GM12878 (cell line): ENCODE results near the gene RCC2. TPM values are rescaled to one million over a fixed set of nuclear protein-coding genes. Genes with fewer than 3 reads are reported as not detected.

Experiments
- ATF2 ChIP-seq: IDR thresholded peaks from 2 replicates; pipeline ENCODE4 v1.6.1; 2012; ENCODE audit warnings: low read length, inconsistent platforms
- ATF3 ChIP-seq: IDR thresholded peaks from 2 replicates; pipeline ENCODE4 v1.6.1; 2011; ENCODE audit warnings: low read depth, mild to moderate bottlenecking, low read length, moderate library complexity, borderline replicate concordance; ENCODE audit errors: extremely low read depth
- CEBPB ChIP-seq, 2 experiments: fragments of 150-350 bp in 1 of 2; IDR thresholded peaks; 2 replicates each; pipeline ENCODE4 v1.6.1; 2012 to 2014; ENCODE audit warnings: low read depth in 2 of 2, low read length in 2 of 2, borderline replicate concordance in 1 of 2, inconsistent platforms in 1 of 2
- E4F1 ChIP-seq: fragments of 450-650 bp; IDR thresholded peaks from 2 replicates; pipeline ENCODE4 v1.6.1; 2018; ENCODE audit warnings: borderline replicate concordance, mild to moderate bottlenecking; ENCODE audit not compliant: partially characterized antibody
- PAX5 ChIP-seq: IDR thresholded peaks from 2 replicates; pipeline ENCODE4 v1.6.1; 2011; ENCODE audit warnings: low read depth, low read length, borderline replicate concordance
- POU2F2 ChIP-seq: IDR thresholded peaks from 3 replicates; pipeline ENCODE4 v1.6.1; 2011; ENCODE audit warnings: low read depth, mild to moderate bottlenecking, low read length, borderline replicate concordance
- SREBF2 ChIP-seq: IDR thresholded peaks from 2 replicates; pipeline ENCODE4 v1.6.1; 2012; ENCODE audit warnings: mild to moderate bottlenecking, low read length
- ZBTB4 ChIP-seq: fragments of 450-650 bp; formaldehyde crosslinking; IDR thresholded peaks from 2 replicates; pipeline ENCODE4 v1.4.0; 2022; ENCODE audit warnings: mild to moderate bottlenecking, moderate library complexity
- polyA plus RNA-seq, 11 experiments: library from polyadenylated mRNA; depleted of rRNA in 4 of 11; unstranded in 6 of 11; stranded (reverse) in 5 of 11; fragments of >200 nt; fragmentation: Nextera tagmentation in 4 of 11; fragmentation: Illumina TruSeq in 1 of 11; extraction: Ambion mirVana in 4 of 11; extraction: Trizol in 1 of 11; gene quantifications; 1 replicate in 1 of 11; 2 replicates in 10 of 11; pipeline versions ENCODE4 v1.2.1 to v1.2.3, GENCODE V29; 2011 to 2016; ENCODE audit warnings: inconsistent platforms in 2 of 11, missing spikeins in 2 of 11, low read depth in 1 of 11
- total RNA-seq, 4 experiments: library from RNA; depleted of rRNA in 3 of 4; stranded (reverse); fragments of >200 nt in 3 of 4; fragmentation: Illumina TruSeq in 1 of 4; extraction: Trizol in 1 of 4; gene quantifications; 2 replicates each; pipeline versions ENCODE4 v1.2.1 to v1.2.3, GENCODE V29; 2013 to 2021

RCC2 gene
- total and polyA plus RNA-seq, 10 of the 15 experiments (the other 5 are each of a cell fraction or from before 2014, with no cell fraction given): 10.7 to 176 (median 85.5) TPM

GRCh38 chr1:17434016-17434415 is 5.5 kb downstream of the RCC2 start (continued):
- TF ChIP-seq ZBTB4 (CRISPR knock-in tag): no peak
- no peak for TF ChIP-seq POU2F2
- TF ChIP-seq E4F1: no peak
- no peak for TF ChIP-seq SREBF2
- TF ChIP-seq ATF3: no peak
- no peak for TF ChIP-seq PAX5
- TF ChIP-seq CEBPB (IDR thresholded peaks at IDR 0.05; ENCODE audit: borderline replicate concordance in 1 of 2, low read depth in 2 of 2, low read length in 2 of 2): no peak
- no peak for TF ChIP-seq ATF2
